HG03354 (cell line): ENCODE data around the gene ARL6IP5.

ENCODE experiments used
- ATAC-seq: cut with Tn5 transposase; IDR thresholded peaks from one replicate; pipeline ENCODE4 v1.9.1; 2021; ENCODE audit warnings: mild to moderate bottlenecking; ENCODE audit not compliant: unreplicated experiment, poor library complexity, severe bottlenecking

Gene ARL6IP5

GRCh38 chr3:69085168-69085832 is 563 bp downstream of the ARL6IP5 start:
- peak; percentile 2 for ATAC-seq

GRCh38 chr3:69085833-69086722 is 1.3 kb downstream of the ARL6IP5 start:
- ATAC-seq, result no peak

GRCh38 chr3:69087030-69087791 is 2.5 kb downstream of the ARL6IP5 start:
- ATAC-seq, result no peak

DNA sequence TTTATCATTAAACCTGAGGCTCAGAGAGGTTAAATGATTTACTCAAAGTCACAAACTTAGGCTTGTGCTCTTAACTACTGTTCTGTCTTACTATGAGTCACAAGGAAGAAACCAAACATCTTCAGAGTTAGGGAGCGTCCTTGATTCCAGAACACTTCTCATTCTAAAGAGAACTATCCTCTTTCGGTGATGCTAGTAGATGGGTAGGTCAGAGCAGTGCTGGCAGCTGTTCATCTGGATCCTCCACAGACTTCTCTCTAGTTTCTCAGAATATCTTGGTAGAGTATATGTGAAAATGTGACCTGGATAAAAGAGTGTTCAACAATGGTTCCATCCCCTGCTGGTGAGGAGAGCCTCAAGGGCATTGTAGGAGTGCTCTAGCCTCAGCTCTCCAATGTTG is 3.3 kb downstream of the ARL6IP5 start:
- ATAC-seq, result peak; percentile 31

- no peak for ATAC-seq
These were observed 5.3 kb downstream of the ARL6IP5 start for GRCh38 chr3:69090021-69090420.

- ATAC-seq, result no peak
These were observed 6.8 kb downstream of the ARL6IP5 start for GRCh38 chr3:69091389-69092029.

- ATAC-seq, result peak; percentile 82
These were observed 7.3 kb downstream of the ARL6IP5 start for GRCh38 chr3:69092030-69092516.

GRCh38 chr3:69094467-69095205 is 9.9 kb downstream of the ARL6IP5 start:
- ATAC-seq, result no peak

GRCh38 chr3:69095636-69096035 is 10.9 kb downstream of the ARL6IP5 start:
- ATAC-seq, result no peak

DNA sequence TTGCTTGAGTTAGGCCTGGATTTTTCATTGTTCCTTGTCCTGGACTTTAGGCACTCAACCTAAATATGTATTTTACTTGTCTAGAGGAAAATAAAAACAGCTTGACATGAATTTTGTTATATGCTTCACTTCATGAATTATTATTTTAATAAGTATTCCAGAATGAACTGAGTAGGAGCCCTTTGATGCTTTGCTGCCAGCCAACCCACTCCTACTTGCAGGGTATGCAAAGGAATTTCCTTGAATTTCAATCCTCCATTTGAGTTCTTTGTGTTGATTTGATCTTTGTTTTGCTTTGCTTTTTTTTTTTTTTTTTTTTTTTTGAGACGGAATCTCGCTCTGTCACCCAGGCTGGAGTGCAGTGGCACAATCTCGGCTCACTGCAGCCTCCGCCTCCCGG is 11.6 kb downstream of the ARL6IP5 start:
- no peak for ATAC-seq

GRCh38 chr3:69097407-69098086 is 12.8 kb downstream of the ARL6IP5 start:
- ATAC-seq, result no peak

GRCh38 chr3:69099576-69099975 is 14.8 kb downstream of the ARL6IP5 start:
- ATAC-seq, result no peak

GRCh38 chr3:69102384-69102783 is 17.6 kb downstream of the ARL6IP5 start:
- no peak for ATAC-seq

GRCh38 chr3:69103123-69103522 is 18.4 kb downstream of the ARL6IP5 start:
- ATAC-seq, result no peak

- ATAC-seq, result no peak
These were observed 19.8 kb downstream of the ARL6IP5 start for GRCh38 chr3:69104586-69104985.

DNA sequence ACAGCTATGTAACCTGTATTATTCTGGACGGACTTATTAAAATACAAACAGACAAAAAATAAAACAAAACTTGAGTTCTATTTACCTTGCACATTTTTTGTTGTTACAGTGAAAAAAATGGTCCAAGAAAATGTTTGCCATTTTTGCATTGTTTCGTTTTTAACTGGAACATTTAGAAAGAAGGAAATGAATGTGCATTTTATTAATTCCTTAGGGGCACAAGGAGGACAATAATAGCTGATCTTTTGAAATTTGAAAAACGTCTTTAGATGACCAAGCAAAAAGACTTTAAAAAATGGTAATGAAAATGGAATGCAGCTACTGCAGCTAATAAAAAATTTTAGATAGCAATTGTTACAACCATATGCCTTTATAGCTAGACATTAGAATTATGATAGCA is 20.6 kb downstream of the ARL6IP5 start:
- ATAC-seq, result no peak

DNA sequence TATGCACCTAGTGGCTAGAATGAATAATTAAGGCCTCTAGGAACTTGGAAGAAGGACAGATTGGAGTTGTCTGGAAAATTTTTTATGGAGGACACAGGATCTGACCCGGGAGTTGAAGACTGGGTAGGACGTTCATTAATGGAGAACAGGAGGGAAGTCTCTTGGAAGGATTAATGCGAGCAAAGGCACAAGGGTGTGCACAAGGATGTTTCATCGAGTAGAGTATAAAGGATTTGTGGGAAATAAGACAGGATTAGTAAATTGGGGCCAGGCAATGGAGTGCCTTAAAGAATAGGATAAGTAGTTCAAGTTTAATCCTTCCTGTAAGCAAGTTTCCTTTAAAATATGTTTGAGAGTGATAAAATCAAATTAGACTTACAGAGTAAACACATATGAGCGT is 23.1 kb downstream of the ARL6IP5 start:
- no peak for ATAC-seq

DNA sequence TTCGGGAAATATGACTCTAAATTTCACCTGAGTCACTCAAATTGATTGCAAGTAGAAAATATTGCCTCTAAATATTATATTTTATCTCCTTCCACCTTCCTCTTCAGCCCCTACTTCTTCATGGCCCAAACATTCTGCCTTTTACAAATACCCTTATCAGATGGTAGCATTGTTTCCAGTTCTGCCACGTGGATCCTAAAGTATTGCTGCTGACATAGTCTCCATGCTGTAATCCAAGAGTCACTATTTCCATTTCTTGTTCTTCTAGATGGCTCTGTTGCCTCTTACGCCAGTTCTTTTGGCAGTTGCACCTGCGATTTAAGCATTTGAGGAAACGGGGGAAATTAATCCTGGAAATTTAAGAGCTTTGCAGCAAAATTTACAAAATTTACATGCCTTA is 24.1 kb downstream of the ARL6IP5 start:
- no peak for ATAC-seq
